DND-41 (cell line): ENCODE data around the gene P3R3URF.

Experiments
- CTCF ChIP-seq: IDR thresholded peaks from 2 replicates; pipeline ENCODE4 v1.5.1; 2012; ENCODE audit warnings: borderline replicate concordance, low read length, moderate library complexity, mild to moderate bottlenecking; ENCODE audit not compliant: poor library complexity, severe bottlenecking; ENCODE audit errors: extremely low read depth
- EZH2 ChIP-seq: IDR thresholded peaks from 3 replicates; pipeline ENCODE4 v1.6.1; 2012; ENCODE audit warnings: borderline replicate concordance, low read depth, mild to moderate bottlenecking, moderate library complexity, low read length, inconsistent platforms; ENCODE audit not compliant: severe bottlenecking

DNA sequence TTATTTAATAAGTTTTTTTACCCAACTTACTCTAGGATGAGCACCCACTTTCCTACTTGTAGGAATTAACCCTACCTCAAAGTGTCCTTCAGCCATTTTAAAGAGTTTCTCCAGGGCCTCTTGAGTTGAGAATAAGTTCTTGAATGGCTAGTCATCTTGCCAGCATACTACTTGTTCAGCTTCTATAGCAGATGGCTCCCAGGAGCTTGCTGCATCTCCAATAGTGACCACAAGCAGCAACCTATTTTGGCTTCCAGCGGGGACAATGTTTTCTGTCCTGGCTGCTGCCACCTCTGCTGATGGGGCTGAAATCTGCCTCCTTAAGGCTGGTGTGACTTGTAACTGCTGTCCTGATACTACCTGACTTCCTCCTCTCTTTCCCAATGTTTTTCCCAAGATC lies 23.1 kb downstream of the P3R3URF start:
- TF ChIP-seq CTCF (no peak), EZH2 (no peak)
